ENCODE results near the gene GMDS.

Gene GMDS

GRCh38 chr6:2237001-2237400 lies 8.4 kb downstream of the GMDS start:
- DNase-seq (ENCODE audit: extremely low read depth, low read depth), result peak; percentile 77
- no peak for TF ChIP-seq CTCF (IDR thresholded peaks at IDR 0.05; ENCODE audit: low read depth, low read length)

- no peak for TF ChIP-seq CTCF (IDR thresholded peaks at IDR 0.05; ENCODE audit: low read depth, low read length)
- no peak for DNase-seq (ENCODE audit: extremely low read depth, low read depth)
Observed at GRCh38 chr6:2235777-2236495, 9.5 kb downstream of the GMDS start.

- no peak for DNase-seq (ENCODE audit: extremely low read depth, low read depth)
- no peak for TF ChIP-seq CTCF (IDR thresholded peaks at IDR 0.05; ENCODE audit: low read depth, low read length)
Observed at GRCh38 chr6:2232445-2232844, 13.0 kb downstream of the GMDS start.

- DNase-seq (ENCODE audit: extremely low read depth, low read depth), result no peak
- no peak for TF ChIP-seq CTCF (IDR thresholded peaks at IDR 0.05; ENCODE audit: low read depth, low read length)
Observed at GRCh38 chr6:2231438-2231837, 14.0 kb downstream of the GMDS start.

- TF ChIP-seq CTCF (IDR thresholded peaks at IDR 0.05; ENCODE audit: low read depth, low read length), result no peak
- no peak for DNase-seq (ENCODE audit: extremely low read depth, low read depth)
Observed at GRCh38 chr6:2230659-2231277, 14.6 kb downstream of the GMDS start.

GRCh38 chr6:2229742-2230141 lies 15.7 kb downstream of the GMDS start:
- DNase-seq (ENCODE audit: extremely low read depth, low read depth), result no peak

More at GRCh38 chr6:2229742-2230141, 15.7 kb downstream of the GMDS start:
- TF ChIP-seq CTCF (IDR thresholded peaks at IDR 0.05; ENCODE audit: low read depth, low read length), result no peak

All from AG09319 (cell line).